Activated T-cell treated with anti-CD3 and anti-CD28 coated beads, Interleukin-2, amount 50 U/mL, for 72 hours (primary cell): ENCODE results near the gene BANF2. TPM values are rescaled to one million over a fixed set of nuclear protein-coding genes. Genes with fewer than 3 reads are reported as not detected.

Experiments
- ATAC-seq, 2 donors: fragments of 150-1000 bp; cut with Tn5 transposase; replicated peaks in 1 of 2; 2 replicates each; pipeline ENCODE4 v1.10.0; 2021; ENCODE audit warnings: moderate library complexity in 2 of 2, mild to moderate bottlenecking in 1 of 2
- DNase-seq, 2 donors: peaks; one replicate each; pipeline ENCODE4 v3.0.0; 2021 to 2022; ENCODE audit warnings: mixed read lengths in 1 of 2
- H3K27ac Mint-ChIP-seq: one replicate; pipeline ENCODE4 v1.8.0; 2022; ENCODE audit warnings: mild to moderate bottlenecking, moderate library complexity, mixed read lengths
- H3K27me3 Mint-ChIP-seq: one replicate; pipeline ENCODE4 v1.8.0; 2022; ENCODE audit warnings: low read depth, mixed read lengths
- H3K36me3 Mint-ChIP-seq, 2 donors: one replicate each; pipeline ENCODE4 v1.8.0; 2022; ENCODE audit warnings: mixed read lengths in 2 of 2, mild to moderate bottlenecking in 1 of 2; ENCODE audit not compliant: insufficient read depth in 2 of 2
- H3K4me1 Mint-ChIP-seq: one replicate; pipeline ENCODE4 v1.8.0; 2022; ENCODE audit warnings: low read depth, mixed read lengths
- H3K4me3 Mint-ChIP-seq, 2 donors: one replicate each; pipeline ENCODE4 v1.8.0; 2022; ENCODE audit warnings: mild to moderate bottlenecking in 2 of 2, mixed read lengths in 2 of 2, moderate library complexity in 2 of 2
- H3K9me3 Mint-ChIP-seq, 2 donors: one replicate each; pipeline ENCODE4 v1.8.0; 2022; ENCODE audit warnings: mixed read lengths in 2 of 2
- total RNA-seq, 2 donors: library from RNA; stranded (reverse); gene quantifications; one replicate each; pipeline ENCODE4 v1.2.3, GENCODE V29; 2022

BANF2 gene
- total RNA-seq, 2 donors from 2014 or later: not detected

- H3K27me3 Mint-ChIP-seq: peaks cover 10% of the 10 kb centered on the region
- ATAC-seq (peak in 1 of 2 donors; percentile 36), DNase-seq (no peak)
- H3K27ac Mint-ChIP-seq: no peak overlapping the region
- no peaks in the 10 kb centered on the region for H3K4me1 Mint-ChIP-seq
- no peaks in the 10 kb centered on the region for H3K36me3 Mint-ChIP-seq
- no peaks in the 10 kb centered on the region for H3K9me3 Mint-ChIP-seq
- H3K4me3 Mint-ChIP-seq: no peak overlapping the region
Measured at GRCh38 chr20:17747431-17747846, 47.7 kb downstream of the BANF2 start.

GRCh38 chr20:17748279-17748678 lies 48.5 kb downstream of the BANF2 start:
- no peak for ATAC-seq
- Mint-ChIP-seq H3K4me3 (no peak overlapping the region), H3K4me1 (no peaks in the 10 kb centered on the region), H3K9me3 (no peaks in the 10 kb centered on the region), H3K36me3 (no peaks in the 10 kb centered on the region), H3K27ac (no peak overlapping the region), H3K27me3 (peaks cover 15% of the 10 kb centered on the region)
- DNase-seq: no peak

- H3K27me3 Mint-ChIP-seq: peaks cover 25% of the 10 kb centered on the region
- H3K36me3 Mint-ChIP-seq: no peaks in the 10 kb centered on the region
- no peak overlapping the region for H3K27ac Mint-ChIP-seq
- H3K4me3 Mint-ChIP-seq: no peak overlapping the region
- H3K9me3 Mint-ChIP-seq: no peaks in the 10 kb centered on the region
- ATAC-seq: no peak
- no peak for DNase-seq
- no peaks in the 10 kb centered on the region for H3K4me1 Mint-ChIP-seq
Measured at GRCh38 chr20:17749626-17749977, 49.8 kb downstream of the BANF2 start.

- no peaks in the 10 kb centered on the region for H3K4me1 Mint-ChIP-seq
- no peak overlapping the region for H3K27ac Mint-ChIP-seq
- H3K27me3 Mint-ChIP-seq: peaks cover 25% of the 10 kb centered on the region
- H3K36me3 Mint-ChIP-seq: no peaks in the 10 kb centered on the region
- DNase-seq: no peak
- H3K4me3 Mint-ChIP-seq: no peak overlapping the region
- no peaks in the 10 kb centered on the region for H3K9me3 Mint-ChIP-seq
- no peak for ATAC-seq
Measured at GRCh38 chr20:17749978-17750721, 50.4 kb downstream of the BANF2 start.

GRCh38 chr20:17750722-17751045 lies 50.9 kb downstream of the BANF2 start:
- H3K4me3 Mint-ChIP-seq: no peak overlapping the region
- DNase-seq (no peak), ATAC-seq (no peak)
- H3K9me3 Mint-ChIP-seq: no peaks in the 10 kb centered on the region
- no peaks in the 10 kb centered on the region for H3K4me1 Mint-ChIP-seq
- H3K27ac Mint-ChIP-seq: no peak overlapping the region
- peaks cover 28% of the 10 kb centered on the region for H3K27me3 Mint-ChIP-seq
- H3K36me3 Mint-ChIP-seq: no peaks in the 10 kb centered on the region

- H3K4me1 Mint-ChIP-seq: no peaks in the 10 kb centered on the region
- ATAC-seq (no peak), DNase-seq (no peak)
- no peak overlapping the region for H3K27ac Mint-ChIP-seq
- peaks cover 35% of the 10 kb centered on the region for H3K27me3 Mint-ChIP-seq
- no peaks in the 10 kb centered on the region for H3K36me3 Mint-ChIP-seq
- H3K9me3 Mint-ChIP-seq: no peaks in the 10 kb centered on the region
- H3K4me3 Mint-ChIP-seq: no peak overlapping the region
Measured at GRCh38 chr20:17751640-17752039, 51.9 kb downstream of the BANF2 start.

- no peaks in the 10 kb centered on the region for H3K4me1 Mint-ChIP-seq
- no peak overlapping the region for H3K27ac Mint-ChIP-seq
- H3K9me3 Mint-ChIP-seq: no peaks in the 10 kb centered on the region
- H3K27me3 Mint-ChIP-seq: peaks cover 35% of the 10 kb centered on the region
- H3K36me3 Mint-ChIP-seq: no peaks in the 10 kb centered on the region
- no peak for DNase-seq
- H3K4me3 Mint-ChIP-seq: no peak overlapping the region
- ATAC-seq: no peak
Measured at GRCh38 chr20:17752459-17752858, 52.7 kb downstream of the BANF2 start.

GRCh38 chr20:17753516-17753915 lies 53.8 kb downstream of the BANF2 start:
- Mint-ChIP-seq H3K27me3 (peaks cover 35% of the 10 kb centered on the region), H3K9me3 (peaks cover 0 to 6% of the 10 kb centered on the region in 2 donors), H3K27ac (no peak overlapping the region), H3K36me3 (no peaks in the 10 kb centered on the region), H3K4me3 (no peak overlapping the region), H3K4me1 (no peaks in the 10 kb centered on the region)
- ATAC-seq: no peak
- no peak for DNase-seq

- DNase-seq (no peak), ATAC-seq (no peak)
- Mint-ChIP-seq H3K36me3 (no peaks in the 10 kb centered on the region), H3K4me3 (no peak overlapping the region), H3K4me1 (no peaks in the 10 kb centered on the region), H3K27ac (no peak overlapping the region), H3K9me3 (peaks cover 1 to 6% of the 10 kb centered on the region in 2 donors), H3K27me3 (peaks cover 28% of the 10 kb centered on the region)
Measured at GRCh38 chr20:17756529-17756928, 56.8 kb downstream of the BANF2 start.

GRCh38 chr20:17757496-17757895 lies 57.7 kb downstream of the BANF2 start:
- DNase-seq: no peak
- H3K4me1 Mint-ChIP-seq: no peaks in the 10 kb centered on the region
- no peak for ATAC-seq
- H3K36me3 Mint-ChIP-seq: no peaks in the 10 kb centered on the region
- no peak overlapping the region for H3K4me3 Mint-ChIP-seq
- H3K27me3 Mint-ChIP-seq: peaks cover 24% of the 10 kb centered on the region
- H3K27ac Mint-ChIP-seq: no peak overlapping the region
- H3K9me3 Mint-ChIP-seq: peaks cover 1 to 6% of the 10 kb centered on the region in 2 donors

- ATAC-seq (no peak), DNase-seq (no peak)
- Mint-ChIP-seq H3K27me3 (peaks cover 20% of the 10 kb centered on the region), H3K27ac (no peak overlapping the region), H3K4me1 (no peaks in the 10 kb centered on the region), H3K36me3 (no peaks in the 10 kb centered on the region), H3K4me3 (no peak overlapping the region), H3K9me3 (peaks cover 1 to 6% of the 10 kb centered on the region in 2 donors)
Measured at GRCh38 chr20:17758010-17758409, 58.2 kb downstream of the BANF2 start.

GRCh38 chr20:17758512-17758911 lies 58.7 kb downstream of the BANF2 start:
- peaks cover 18% of the 10 kb centered on the region for H3K27me3 Mint-ChIP-seq
- no peak for ATAC-seq
- no peaks in the 10 kb centered on the region for H3K36me3 Mint-ChIP-seq
- H3K4me1 Mint-ChIP-seq: no peaks in the 10 kb centered on the region
- peaks cover 1 to 6% of the 10 kb centered on the region in 2 donors for H3K9me3 Mint-ChIP-seq
- no peak overlapping the region for H3K27ac Mint-ChIP-seq
- no peak for DNase-seq
- H3K4me3 Mint-ChIP-seq: no peak overlapping the region

- no peak overlapping the region for H3K4me3 Mint-ChIP-seq
- H3K36me3 Mint-ChIP-seq: no peaks in the 10 kb centered on the region
- peaks cover 10% of the 10 kb centered on the region for H3K27me3 Mint-ChIP-seq
- H3K9me3 Mint-ChIP-seq: peaks cover 1 to 6% of the 10 kb centered on the region in 2 donors
- no peaks in the 10 kb centered on the region for H3K4me1 Mint-ChIP-seq
- H3K27ac Mint-ChIP-seq: no peak overlapping the region
- ATAC-seq: no peak
- no peak for DNase-seq
Measured at GRCh38 chr20:17759449-17759848, 59.7 kb downstream of the BANF2 start.

- Mint-ChIP-seq H3K36me3 (no peaks in the 10 kb centered on the region), H3K4me3 (no peak overlapping the region), H3K4me1 (no peaks in the 10 kb centered on the region), H3K27ac (no peak overlapping the region), H3K9me3 (peaks cover 1 to 6% of the 10 kb centered on the region in 2 donors), H3K27me3 (peaks cover 6% of the 10 kb centered on the region)
- DNase-seq (no peak), ATAC-seq (no peak)
Measured at GRCh38 chr20:17761604-17762003, 61.8 kb downstream of the BANF2 start.
